ENCODE data around the gene KSR2.

- TF ChIP-seq CTCF (IDR thresholded peaks at IDR 0.05; ENCODE audit: low read depth, low read length) (no peak), EZH2phosphoT487 (IDR thresholded peaks at IDR 0.05; ENCODE audit: low read depth) (no peak)
These were observed 494.9 kb downstream of the KSR2 start for GRCh38 chr12:117473856-117474255.

Measured in OCI-LY3 (cell line).